ENCODE results near the gene TTLL13.

DNA sequence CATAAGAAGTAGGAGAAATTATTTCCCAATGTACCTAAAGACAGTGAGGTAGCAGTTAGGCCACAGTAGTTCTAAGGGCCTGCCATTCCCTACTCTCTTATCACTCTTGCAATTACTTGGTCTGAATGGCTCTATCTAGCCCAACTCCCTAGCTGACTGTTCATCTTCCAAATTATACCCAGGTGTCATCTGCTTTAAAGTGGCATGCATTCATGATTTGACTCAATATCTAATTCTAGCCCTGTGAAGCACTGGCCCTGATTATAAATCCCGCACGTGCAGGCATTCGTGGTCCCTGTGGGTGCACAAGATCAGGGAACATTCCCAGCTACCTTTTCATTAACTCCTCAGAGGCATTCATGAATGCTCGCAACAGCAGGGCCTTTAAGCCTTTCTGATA is 59.7 kb downstream of the TTLL13 start:
- no peak for TF ChIP-seq EP300 (IDR thresholded peaks at IDR 0.05)
- TF ChIP-seq, protein P1, sequence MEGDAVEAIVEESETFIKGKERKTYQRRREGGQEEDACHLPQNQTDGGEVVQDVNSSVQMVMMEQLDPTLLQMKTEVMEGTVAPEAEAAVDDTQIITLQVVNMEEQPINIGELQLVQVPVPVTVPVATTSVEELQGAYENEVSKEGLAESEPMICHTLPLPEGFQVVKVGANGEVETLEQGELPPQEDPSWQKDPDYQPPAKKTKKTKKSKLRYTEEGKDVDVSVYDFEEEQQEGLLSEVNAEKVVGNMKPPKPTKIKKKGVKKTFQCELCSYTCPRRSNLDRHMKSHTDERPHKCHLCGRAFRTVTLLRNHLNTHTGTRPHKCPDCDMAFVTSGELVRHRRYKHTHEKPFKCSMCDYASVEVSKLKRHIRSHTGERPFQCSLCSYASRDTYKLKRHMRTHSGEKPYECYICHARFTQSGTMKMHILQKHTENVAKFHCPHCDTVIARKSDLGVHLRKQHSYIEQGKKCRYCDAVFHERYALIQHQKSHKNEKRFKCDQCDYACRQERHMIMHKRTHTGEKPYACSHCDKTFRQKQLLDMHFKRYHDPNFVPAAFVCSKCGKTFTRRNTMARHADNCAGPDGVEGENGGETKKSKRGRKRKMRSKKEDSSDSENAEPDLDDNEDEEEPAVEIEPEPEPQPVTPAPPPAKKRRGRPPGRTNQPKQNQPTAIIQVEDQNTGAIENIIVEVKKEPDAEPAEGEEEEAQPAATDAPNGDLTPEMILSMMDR (IDR thresholded peaks at IDR 0.05), result no peak
